HG02759 (cell line): ENCODE results near the gene FBXO5.
"Not testable (repeated sequence)": the region's sequence is repeated elsewhere in the genome, so short reads cannot be mapped to it uniquely, and the experiment has no call there.

Experiments used
- ATAC-seq: cut with Tn5 transposase; IDR thresholded peaks from one replicate; pipeline ENCODE4 v1.9.1; 2021; ENCODE audit warnings: mild to moderate bottlenecking, moderate library complexity; ENCODE audit not compliant: unreplicated experiment

The FBXO5 gene

DNA sequence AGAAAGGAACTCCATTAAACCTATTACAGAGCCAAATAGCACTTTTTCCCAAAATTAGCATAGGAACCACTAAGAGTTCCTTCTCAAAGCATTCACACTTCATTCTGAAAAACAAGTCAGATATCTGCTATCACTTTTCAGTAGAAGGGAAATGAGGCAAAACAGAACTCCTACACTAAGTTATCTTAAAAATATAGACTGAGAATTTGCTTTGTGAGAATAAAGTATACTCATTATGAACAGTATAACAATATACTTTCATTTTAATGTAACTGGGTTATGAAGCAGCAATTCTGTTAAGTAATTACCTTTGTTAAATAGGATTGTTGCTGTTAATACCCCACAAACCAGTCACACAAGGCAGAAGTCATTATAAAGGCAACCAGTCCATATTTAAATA lies 11.0 kb upstream of the FBXO5 start:
- ATAC-seq, result no peak

DNA sequence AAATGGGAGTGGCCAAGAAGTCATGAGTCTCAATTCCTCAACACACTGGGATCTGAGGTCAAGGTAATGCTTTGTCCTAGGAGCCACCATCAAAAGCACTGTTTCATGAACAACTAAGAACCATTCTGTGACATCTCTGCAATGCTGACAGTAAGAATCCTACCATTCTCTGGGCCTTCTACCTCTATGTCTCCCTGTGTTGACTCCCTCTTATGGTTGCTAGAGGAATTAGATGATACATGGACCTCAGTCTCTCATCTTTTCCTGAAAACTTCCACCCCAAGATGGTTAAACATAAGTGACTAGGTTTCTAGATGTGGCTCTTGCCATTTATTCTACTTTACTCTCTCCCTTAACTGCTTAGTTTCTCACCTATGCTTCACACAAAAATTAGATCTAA lies 10.6 kb upstream of the FBXO5 start:
- no peak for ATAC-seq

DNA sequence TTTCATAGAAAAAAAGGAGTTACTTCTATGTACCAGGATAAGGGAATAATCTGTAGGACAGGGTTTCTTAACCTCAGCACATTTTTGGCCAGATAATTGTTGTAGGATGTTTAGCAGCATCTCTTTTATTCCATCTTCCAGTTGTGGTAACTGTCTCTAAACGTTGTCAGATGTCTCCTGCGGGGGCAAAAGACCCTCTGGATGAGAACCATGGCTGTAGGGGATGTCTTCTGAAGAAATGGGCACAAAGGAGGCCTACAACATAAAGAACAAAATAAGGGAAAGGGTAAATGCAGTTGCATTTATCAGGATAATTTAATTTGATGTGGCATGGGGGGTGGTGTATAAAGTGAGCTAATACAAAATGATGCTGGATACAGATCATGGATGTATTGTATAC lies 4.1 kb upstream of the FBXO5 start:
- no peak for ATAC-seq

DNA sequence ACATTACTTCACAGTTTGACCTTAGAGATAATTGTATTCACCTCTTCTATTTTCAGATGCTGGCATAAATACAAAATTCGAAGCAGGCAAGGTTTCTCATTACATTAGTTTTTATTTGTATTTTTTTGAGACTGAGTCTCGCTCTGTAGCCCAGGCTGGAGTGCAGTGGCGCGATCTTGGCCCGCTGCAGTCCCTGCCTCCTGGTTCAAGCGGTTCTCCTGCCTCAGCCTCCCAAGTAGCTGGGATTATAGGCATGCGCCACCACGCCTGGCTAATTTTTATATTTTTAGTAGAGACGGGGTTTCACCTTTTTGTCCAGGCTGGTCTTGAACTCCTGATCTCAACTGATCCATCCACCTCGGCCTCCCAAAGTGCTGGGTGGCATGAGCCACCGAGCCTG lies 2.5 kb upstream of the FBXO5 start:
- ATAC-seq, result not testable (repeated sequence)

DNA sequence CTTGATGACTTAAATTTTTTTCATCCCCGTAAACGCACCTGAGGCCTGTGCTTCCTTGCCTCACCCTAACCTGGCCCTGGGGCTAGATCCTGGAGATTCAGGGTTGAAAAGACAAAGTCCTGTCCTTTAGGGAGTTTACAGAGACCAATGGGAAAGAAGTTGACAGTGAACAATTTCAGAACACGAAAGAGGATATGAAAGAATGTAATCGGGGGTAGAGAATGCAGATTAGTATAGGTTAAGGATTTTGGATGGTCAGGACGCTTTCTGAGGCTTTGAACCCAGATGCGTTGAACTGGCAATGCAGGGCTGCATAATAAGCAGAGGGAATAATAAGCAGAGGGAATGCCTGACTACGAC lies 1.7 kb upstream of the FBXO5 start:
- ATAC-seq, result peak; percentile 22

DNA sequence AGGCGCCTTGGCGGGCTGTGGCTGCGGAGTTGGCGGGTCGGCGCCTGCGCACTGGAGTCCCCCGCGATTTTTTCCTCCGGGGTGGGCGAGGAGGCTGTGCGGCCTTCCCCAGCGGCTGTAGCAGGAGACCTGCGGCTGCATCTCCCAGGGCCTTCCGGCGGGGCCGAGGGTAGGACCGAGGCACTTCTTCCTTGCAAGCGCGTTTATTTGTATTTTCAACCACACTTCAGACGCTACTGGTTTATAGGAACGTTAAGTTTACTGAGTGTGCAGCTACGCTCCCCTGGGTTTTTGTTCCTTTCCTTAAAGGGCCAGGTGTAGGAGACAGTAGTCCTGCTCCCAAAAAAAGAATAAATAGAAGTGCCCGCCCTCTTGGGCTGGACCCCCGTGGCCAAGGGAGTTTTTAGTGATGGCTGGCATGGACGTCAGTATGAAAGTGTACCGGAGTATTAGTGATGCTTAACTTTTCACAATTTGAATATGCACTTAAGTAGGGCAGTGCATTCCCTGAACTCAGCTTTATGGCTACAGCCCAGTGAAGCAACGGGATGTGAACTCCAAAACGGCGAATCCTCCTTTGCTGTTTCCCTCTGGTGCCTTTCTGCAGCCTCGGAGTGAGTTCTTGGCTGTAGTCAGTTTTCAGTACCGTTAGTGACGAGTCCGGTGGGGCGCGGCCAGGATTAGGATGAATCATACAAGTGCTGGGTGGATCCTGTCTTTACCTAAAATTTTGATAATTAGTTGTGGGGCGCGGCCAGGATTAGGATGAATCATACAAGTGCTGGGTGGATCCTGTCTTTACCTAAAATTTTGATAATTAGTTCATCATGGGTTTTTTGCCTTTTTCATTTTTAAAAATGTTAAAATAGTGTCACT lies 1.0 kb upstream of the FBXO5 start:
- peak; percentile 17 for ATAC-seq

DNA sequence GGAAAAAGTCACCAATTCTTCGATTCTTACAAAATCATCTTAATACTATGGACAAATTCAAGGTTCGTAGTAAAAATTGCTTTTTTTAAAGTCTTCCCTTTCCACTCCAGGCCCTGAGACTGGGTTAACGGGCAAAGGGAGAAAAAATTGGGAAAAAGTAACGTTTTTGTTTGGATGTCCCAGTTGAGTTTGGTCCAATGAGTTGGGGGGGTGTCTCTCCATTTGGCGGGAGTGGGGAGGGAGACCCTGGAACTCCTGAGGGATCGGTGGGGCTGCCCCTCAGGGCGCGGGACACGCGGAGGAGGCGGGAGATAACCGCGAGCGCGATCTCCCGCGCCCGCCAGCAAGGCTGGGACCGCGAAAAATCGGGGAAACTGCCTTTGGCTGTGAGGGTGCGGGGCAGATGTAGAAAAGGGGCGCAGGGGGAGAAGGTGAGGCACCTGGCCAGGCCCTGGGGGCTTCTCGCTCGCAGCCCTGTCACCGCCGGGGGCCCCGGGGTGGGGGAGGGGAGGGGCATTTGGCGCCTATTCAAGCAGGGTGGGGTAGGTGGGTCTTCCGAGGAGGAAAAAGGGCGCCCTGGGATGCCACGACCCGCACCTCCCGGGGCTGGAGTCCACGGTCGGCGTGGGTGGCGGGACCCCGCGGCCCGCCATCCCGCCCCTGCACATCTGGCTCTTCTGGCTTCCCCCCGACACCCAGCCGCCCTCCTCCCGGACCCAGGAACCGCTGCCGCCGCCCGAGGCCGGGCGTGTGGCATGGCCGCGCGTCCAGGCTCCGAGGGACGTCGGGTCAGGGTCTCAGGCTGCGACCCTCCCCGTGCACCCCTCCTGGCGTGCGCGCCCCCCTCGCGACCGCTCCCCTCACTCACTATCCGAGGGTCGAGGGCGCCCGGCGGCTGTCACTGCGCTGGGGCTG lies 595 bp downstream of the FBXO5 start:
- ATAC-seq, result peak; percentile 1

DNA sequence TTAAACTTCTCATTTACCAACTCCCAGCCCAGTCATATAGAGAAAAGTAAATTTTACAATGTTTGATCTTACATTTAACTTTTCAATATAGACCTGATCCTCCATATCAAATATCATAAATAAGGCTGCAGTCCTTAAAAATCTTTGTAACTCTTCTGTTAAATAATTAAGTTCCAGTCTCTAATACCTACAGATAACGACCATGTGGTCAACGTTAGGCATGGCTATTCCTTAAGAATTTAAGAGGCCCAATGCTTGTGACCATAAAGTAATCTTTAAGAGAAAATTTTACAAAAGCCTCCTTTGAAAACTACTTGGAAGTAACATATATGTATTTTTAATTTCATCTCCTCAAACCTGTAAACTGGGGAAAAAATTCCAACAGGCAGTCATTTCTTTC lies 1.6 kb downstream of the FBXO5 start:
- no peak for ATAC-seq

DNA sequence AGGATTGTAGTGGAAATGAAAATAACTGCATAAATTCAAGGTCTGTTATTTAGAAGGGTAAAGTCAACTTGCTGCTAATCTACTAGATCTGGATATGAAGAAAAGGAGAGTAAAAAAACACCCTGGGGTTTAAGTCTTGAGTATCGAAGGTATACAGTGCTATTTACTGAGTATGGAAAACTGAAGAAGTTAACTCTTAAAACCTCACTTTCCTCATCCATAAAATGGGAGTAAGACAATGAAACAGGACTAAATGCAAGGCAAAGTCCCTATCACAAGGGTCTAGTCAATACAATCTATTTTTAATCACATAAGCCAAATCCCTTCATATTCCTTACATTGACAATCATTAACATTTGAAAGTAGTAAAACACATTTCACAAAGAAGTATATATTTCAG lies 2.2 kb downstream of the FBXO5 start:
- no peak for ATAC-seq

DNA sequence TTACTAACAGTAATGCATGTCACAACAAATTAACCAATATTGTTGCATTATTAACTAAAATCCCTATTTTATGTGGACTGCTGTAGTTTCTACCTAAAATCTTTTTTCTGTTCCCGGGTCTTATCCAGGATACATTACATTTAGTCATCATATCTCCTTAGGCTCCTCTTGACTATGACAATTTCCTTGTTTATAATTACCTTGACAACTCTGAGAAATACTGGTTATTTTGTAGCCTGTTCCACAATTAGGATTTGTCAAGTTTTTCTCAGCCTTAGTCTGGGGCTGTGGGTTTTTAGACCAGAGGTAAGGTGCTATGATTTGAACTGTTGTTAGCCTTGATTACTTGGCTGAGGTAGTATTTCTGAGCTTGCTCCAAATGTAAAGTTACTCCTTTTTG lies 3.7 kb downstream of the FBXO5 start:
- ATAC-seq, result no peak

DNA sequence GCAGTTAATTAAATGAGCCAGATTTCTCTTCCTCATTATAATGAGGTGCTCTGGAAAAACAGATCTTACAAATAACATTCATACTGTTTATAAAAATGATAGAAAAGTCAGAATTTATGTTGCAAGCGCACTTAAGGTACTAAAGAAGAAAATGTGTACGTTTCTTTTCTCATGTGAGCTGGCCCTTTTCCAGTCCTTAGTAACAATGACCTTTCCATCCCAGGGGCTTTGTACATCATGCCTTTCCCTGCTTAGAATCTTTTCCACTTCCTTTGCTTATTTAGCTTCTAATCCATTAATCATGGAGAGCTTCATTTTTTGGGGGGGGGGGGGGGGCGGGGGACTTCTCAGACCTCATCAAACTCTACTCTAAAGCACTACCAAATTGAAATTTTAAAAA lies 4.8 kb downstream of the FBXO5 start:
- no peak for ATAC-seq

DNA sequence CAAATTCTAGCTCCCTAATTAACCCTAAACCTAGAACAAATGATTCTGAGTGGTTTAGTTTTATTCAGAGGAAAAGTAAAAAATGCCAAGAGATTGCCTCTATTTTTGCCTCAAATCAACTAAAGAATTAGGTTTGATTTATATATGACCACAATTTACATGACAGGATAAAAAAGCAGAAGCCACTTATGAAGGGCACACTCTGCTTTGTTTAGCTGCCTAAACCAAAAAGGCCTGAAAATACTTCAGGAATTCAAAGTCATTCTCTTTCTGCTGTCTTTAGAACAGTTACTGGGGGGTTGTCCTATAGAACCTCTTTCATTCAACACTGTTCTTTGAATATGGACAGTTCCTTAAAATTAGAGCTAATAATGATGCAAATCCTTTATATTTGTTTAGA lies 5.3 kb downstream of the FBXO5 start:
- no peak for ATAC-seq

DNA sequence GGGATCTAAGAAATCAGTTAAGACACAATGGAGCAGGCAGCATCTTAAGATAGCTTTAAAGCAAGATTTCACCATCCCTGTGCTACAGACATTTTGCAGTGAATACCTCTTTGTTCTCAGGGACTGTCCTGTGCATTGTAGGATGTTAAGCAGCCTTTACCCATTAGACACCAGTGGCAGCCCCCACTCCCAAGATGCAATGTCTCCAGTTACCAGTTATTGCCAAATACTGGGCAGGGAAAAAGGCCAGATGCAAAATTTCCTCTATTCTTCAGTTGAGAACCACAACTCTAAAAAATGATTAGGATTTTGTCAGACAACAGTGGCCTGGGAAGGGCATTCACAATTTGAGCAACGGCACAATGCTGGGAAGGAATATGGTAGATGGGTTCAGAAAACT lies 6.1 kb downstream of the FBXO5 start:
- no peak for ATAC-seq

DNA sequence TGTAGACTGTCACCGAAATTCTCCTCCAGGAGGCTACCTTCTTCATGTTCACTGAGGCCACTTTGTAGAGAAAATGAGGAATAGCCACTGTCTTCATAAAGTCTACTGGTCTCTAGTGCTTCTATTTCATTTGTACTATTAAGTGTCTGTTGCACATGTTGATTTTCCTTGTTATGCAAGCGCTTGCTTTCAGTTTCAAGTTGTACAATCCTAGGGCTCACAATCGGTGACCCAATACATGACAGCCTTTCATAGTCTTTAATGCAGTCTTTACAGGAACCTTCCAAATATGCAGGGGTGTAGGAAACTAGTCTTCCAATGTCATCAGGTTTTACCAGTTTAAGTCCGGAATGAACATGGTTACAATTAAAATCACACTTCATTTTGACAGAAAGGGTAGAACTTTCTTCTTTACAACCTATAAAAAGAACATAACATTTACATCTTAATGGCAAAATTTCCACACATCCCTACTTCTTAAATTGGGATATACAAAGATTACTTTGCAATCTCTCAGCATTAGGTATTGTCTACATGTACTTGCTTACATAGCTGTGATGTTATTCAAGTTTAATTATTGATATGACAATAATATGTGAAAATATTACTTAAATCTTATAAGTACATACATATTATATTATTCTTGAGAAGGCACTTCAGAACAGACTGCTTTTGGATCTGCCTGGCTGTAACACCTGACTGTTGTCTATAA lies 7.5 kb downstream of the FBXO5 start:
- ATAC-seq, result peak; percentile 70

DNA sequence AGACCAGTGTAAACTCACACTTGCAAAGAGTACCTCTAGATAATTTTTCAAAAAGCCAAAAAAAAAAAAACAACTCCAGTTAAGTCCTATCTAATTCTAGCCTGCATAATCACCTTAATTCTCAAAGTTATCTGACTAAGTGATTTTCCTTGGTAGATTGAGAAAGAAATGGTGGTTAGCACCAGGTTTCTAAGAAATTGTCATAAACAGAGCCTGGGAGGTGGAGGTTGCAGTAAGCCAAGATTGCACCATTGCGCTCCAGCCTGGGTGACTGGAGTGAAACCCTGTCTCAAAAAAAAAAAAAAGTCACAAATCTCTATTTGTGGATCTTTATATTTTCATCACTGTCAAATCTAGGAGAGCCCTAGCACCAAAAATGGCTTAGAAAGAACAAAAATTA lies 8.9 kb downstream of the FBXO5 start:
- no peak for ATAC-seq

DNA sequence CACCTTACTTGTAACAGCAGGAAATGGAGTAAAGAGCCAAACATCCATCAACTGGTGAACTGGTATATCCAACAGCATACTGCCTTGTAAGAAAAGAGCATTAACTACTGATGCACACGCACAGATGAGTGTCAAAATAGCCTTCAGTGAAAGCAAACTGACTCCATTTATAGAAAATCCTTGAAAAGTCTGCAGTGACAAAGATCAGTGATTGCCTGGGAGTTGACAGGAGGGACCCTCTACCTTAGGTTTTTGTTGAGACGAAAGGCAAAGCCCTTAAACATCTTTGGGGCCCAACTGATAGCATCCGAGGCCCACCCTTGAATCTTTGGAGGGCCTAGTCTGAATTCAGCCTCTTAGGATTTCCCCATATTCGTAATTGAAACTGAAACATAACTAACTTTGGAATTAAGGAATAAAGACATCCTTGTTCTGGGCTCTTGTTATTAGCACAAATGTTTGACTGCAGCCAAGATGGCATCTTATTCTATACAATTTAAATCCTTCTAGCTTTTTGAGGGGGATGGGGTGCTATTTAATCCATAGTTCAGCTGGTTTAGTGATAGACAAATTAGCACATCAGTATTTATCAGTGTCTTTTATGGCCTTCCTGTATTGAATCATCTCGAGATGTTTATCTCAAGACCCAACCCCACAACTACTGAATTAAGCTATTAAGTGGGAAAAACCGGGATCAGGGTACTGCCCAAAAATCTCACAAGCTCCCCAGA lies 13.0 kb downstream of the FBXO5 start:
- no peak for ATAC-seq

DNA sequence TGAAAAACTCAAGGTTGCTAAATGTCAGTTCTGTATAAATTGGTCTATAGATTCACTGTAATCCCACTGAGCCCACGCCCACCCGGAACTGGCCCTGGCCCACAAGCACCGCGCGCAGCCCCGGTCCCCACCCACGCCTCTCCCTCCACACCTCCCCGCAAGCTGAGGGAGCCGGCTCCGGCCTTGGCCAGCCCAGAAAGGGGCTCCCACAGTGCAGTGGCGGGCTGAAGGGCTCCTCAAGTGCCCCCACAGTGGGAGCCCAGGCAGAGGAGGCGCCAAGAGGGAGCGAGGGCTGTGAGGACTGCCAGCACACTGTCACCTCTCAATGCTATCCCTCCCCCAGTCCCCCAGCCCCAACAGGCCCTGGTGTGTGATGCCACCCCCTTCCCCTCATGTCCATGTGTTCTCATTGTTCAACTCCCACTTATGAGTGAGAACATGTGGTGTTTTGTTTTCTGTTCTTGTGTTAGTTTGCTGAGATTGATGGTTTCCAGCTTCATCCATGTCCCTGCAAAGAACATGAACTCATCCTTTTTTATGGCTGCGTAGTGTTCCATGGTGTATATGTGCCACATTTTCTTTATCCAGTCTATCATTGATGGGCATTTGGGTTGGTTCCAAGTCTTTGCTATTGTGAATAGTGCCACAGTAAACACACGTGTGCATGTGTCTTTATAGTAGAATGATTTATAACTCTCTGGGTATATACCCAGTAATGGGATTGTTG lies 16.5 kb downstream of the FBXO5 start:
- ATAC-seq, result not testable (repeated sequence)

DNA sequence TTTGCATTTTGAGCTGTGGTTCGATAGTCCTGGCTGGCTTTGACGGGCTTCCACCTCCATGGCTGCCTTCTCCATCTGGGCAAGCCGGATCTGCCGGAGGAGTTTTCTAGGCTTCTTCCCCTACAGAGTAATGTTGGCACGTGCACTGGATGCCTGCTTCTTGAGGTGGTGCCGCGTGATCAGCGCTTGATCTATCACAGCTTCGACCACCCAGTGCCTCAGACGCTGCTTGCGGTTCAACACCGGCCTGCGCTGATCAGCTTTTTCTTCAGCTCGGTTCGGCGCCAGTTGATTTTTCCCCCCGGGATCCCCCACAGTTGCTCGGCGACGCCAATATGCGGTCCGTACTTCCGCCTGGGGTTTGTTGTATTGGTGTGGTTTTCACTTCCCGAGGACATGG lies 23.5 kb downstream of the FBXO5 start:
- no peak for ATAC-seq

DNA sequence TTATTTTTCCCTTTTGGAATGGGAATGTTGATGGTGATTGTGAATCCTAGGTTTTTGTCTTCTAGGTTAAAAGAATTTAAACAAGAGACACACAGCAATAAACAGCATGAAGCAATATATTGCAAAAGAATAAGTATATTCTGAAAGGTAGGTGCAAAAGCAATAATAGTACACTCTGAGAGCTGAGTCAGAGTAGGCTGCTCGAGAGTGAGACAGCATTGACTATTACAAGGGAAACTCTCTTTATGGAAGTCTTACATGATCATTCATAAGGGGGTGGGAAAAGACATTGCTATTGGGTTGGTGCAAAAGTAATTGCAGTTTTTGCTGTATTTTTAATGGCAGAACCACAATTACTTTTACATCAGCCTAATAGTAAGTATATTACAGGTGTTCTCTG lies 25.0 kb downstream of the FBXO5 start:
- no peak for ATAC-seq

DNA sequence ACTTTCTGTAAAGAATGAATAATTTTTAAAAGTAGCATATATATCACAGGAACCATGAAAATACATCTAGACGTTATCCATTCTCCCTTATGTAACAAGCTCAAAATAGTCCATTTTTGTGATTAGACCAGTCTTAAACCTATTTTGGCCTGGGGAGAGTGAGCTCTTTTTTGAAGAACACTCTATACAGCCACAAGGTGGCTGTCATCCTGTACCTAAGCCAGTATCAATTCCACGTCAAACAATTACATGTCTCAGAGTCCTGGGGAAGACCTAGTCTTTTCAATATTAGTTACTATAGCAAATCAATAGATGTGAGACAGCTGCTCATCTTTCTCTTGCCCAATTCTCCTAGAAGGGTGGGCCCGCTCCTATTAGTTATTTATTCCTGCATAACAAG lies 28.4 kb downstream of the FBXO5 start:
- ATAC-seq, result no peak
